Parathyroid adenoma (tissue), 2 donors: ENCODE results near the gene GLS.

Experiments used
- H2AFZ ChIP-seq: fragments of 300-600 bp; sonication (generic); one replicate; pipeline ENCODE4 v1.7.0; 2017; ENCODE audit warnings: antibody characterized with exemption, mild to moderate bottlenecking
- H3K27ac ChIP-seq: fragments of 300-600 bp; sonication (generic); one replicate; pipeline ENCODE4 v1.7.0; 2017
- H3K27me3 ChIP-seq: fragments of 300-600 bp; sonication (generic); one replicate; pipeline ENCODE4 v1.7.0; 2017; ENCODE audit warnings: low read length; ENCODE audit not compliant: control insufficient read depth, insufficient read depth
- H3K36me3 ChIP-seq: fragments of 300-600 bp; sonication (generic); one replicate; pipeline ENCODE4 v1.7.0; 2017; ENCODE audit warnings: low read length; ENCODE audit not compliant: control insufficient read depth, insufficient read depth
- H3K4me1 ChIP-seq: fragments of 300-600 bp; sonication (generic); one replicate; pipeline ENCODE4 v1.7.0; 2017; ENCODE audit warnings: control low read depth
- H3K4me2 ChIP-seq: fragments of 300-600 bp; sonication (generic); one replicate; pipeline ENCODE4 v1.7.0; 2017; ENCODE audit warnings: low read length
- H3K4me3 ChIP-seq: fragments of 300-600 bp; sonication (generic); one replicate; pipeline ENCODE4 v1.7.0; 2017; ENCODE audit warnings: low read depth, low read length
- H3K79me2 ChIP-seq: fragments of 300-600 bp; sonication (generic); one replicate; pipeline ENCODE4 v1.7.0; 2017; ENCODE audit warnings: control low read depth
- H3K9ac ChIP-seq: fragments of 300-600 bp; sonication (generic); one replicate; pipeline ENCODE4 v1.7.0; 2017; ENCODE audit warnings: mild to moderate bottlenecking
- H3K9me3 ChIP-seq: fragments of 300-600 bp; sonication (generic); one replicate; pipeline ENCODE4 v1.7.0; 2017; ENCODE audit warnings: low read length; ENCODE audit not compliant: control insufficient read depth
- CTCF ChIP-seq: fragments of 300-600 bp; sonication (generic); IDR thresholded peaks from one replicate; pipeline ENCODE4 v1.7.0; 2017; ENCODE audit warnings: antibody characterized with exemption, mild to moderate bottlenecking
- donor health status: primary hyperparathyroidism.

The GLS gene

GRCh38 chr2:190996338-190996946 lies 115.8 kb downstream of the GLS start:
- no peak overlapping the region for H3K4me2 ChIP-seq
- no peaks in the 10 kb centered on the region for H3K9me3 ChIP-seq
- no peak overlapping the region for H3K27ac ChIP-seq
- peak; percentile 57 for TF ChIP-seq CTCF
- H3K4me3 ChIP-seq: no peak overlapping the region
- H3K9ac ChIP-seq: no peak overlapping the region
- H3K4me1 ChIP-seq: peaks cover 13% of the 10 kb centered on the region
- no peaks in the 10 kb centered on the region for H3K27me3 ChIP-seq
- H3K79me2 ChIP-seq: no peaks in the 10 kb centered on the region
- no peaks in the 10 kb centered on the region for H3K36me3 ChIP-seq
- H2AFZ ChIP-seq: no peak overlapping the region

GRCh38 chr2:190996947-190997346 lies 116.3 kb downstream of the GLS start:
- H3K36me3 ChIP-seq: no peaks in the 10 kb centered on the region
- TF ChIP-seq CTCF: no peak
- H3K27me3 ChIP-seq: no peaks in the 10 kb centered on the region
- no peaks in the 10 kb centered on the region for H3K9me3 ChIP-seq
- H3K4me2 ChIP-seq: no peak overlapping the region
- H3K9ac ChIP-seq: no peak overlapping the region
- no peaks in the 10 kb centered on the region for H3K79me2 ChIP-seq
- H3K4me1 ChIP-seq: peaks cover 13% of the 10 kb centered on the region
- H3K27ac ChIP-seq: no peak overlapping the region
- no peak overlapping the region for H2AFZ ChIP-seq
- no peak overlapping the region for H3K4me3 ChIP-seq

GRCh38 chr2:190997526-190998113 lies 117.0 kb downstream of the GLS start:
- Histone ChIP-seq H3K79me2 (no peaks in the 10 kb centered on the region), H3K27ac (no peak overlapping the region), H2AFZ (no peak overlapping the region), H3K9me3 (no peaks in the 10 kb centered on the region), H3K9ac (no peak overlapping the region), H3K4me1 (peaks cover 8% of the 10 kb centered on the region), H3K36me3 (no peaks in the 10 kb centered on the region), H3K27me3 (no peaks in the 10 kb centered on the region), H3K4me2 (no peak overlapping the region), H3K4me3 (no peak overlapping the region)
- no peak for TF ChIP-seq CTCF

- no peak overlapping the region for H3K4me2 ChIP-seq
- H3K36me3 ChIP-seq: no peaks in the 10 kb centered on the region
- no peaks in the 10 kb centered on the region for H3K79me2 ChIP-seq
- no peaks in the 10 kb centered on the region for H3K9me3 ChIP-seq
- no peak overlapping the region for H3K4me3 ChIP-seq
- peaks cover 3% of the 10 kb centered on the region for H3K4me1 ChIP-seq
- no peak overlapping the region for H3K27ac ChIP-seq
- TF ChIP-seq CTCF: no peak
- no peaks in the 10 kb centered on the region for H3K27me3 ChIP-seq
- no peak overlapping the region for H3K9ac ChIP-seq
- H2AFZ ChIP-seq: no peak overlapping the region
These were observed 118.4 kb downstream of the GLS start for GRCh38 chr2:190999058-190999457.
